HepG2 (cell line): ENCODE data around the gene NT5C. TPM values are rescaled to one million over a fixed set of nuclear protein-coding genes. Genes with fewer than 3 reads are reported as not detected.

Source experiments
- FIP1L1 ChIP-seq: fragments of 200-400 bp; formaldehyde crosslinking; IDR thresholded peaks from 2 replicates; pipeline ENCODE4 v1.6.1; 2018; ENCODE audit warnings: low read depth, mild to moderate bottlenecking, low read length, moderate library complexity, borderline replicate concordance; ENCODE audit not compliant: insufficient read depth
- HNF4A ChIP-seq: sonication (generic); formaldehyde crosslinking; IDR thresholded peaks from 2 replicates; pipeline ENCODE4 v1.4.0; 2020; ENCODE audit warnings: missing genetic modification reagents
- HOXA5 ChIP-seq: sonication (generic); formaldehyde crosslinking; IDR thresholded peaks from 2 replicates; pipeline ENCODE4 v1.4.0; 2020; ENCODE audit warnings: missing genetic modification reagents
- KDM5B ChIP-seq: sonication (generic); formaldehyde crosslinking; IDR thresholded peaks from 2 replicates; pipeline ENCODE4 v1.4.0; 2020; ENCODE audit warnings: missing genetic modification reagents, mild to moderate bottlenecking, borderline replicate concordance
- SIN3B ChIP-seq: fragments of 150-350 bp; IDR thresholded peaks from 2 replicates; pipeline ENCODE4 v1.6.1; 2014; ENCODE audit warnings: low read length
- SMAD1 ChIP-seq: sonication (generic); formaldehyde crosslinking; IDR thresholded peaks from 2 replicates; pipeline ENCODE4 v1.4.0; 2020; ENCODE audit warnings: missing genetic modification reagents, low read depth, mild to moderate bottlenecking, borderline replicate concordance
- SP4 ChIP-seq: sonication (generic); formaldehyde crosslinking; IDR thresholded peaks from 2 replicates; pipeline ENCODE4 v1.8.1; 2023; ENCODE audit warnings: mild to moderate bottlenecking, missing genetic modification reagents
- SPEN ChIP-seq: sonication (generic); formaldehyde crosslinking; IDR thresholded peaks from 2 replicates; pipeline ENCODE4 v1.5.1; 2020; ENCODE audit warnings: low read depth, mild to moderate bottlenecking, missing genetic modification reagents
- SRSF1 ChIP-seq: fragments of 200-400 bp; formaldehyde crosslinking; optimal IDR thresholded peaks from 2 replicates; pipeline ENCODE3; 2017; ENCODE audit warnings: mild to moderate bottlenecking, low read depth, low read length, moderate library complexity
- THAP11 ChIP-seq: IDR thresholded peaks from 2 replicates; pipeline ENCODE4 v1.6.1; 2016; ENCODE audit warnings: missing biosample characterization, missing genetic modification reagents
- ZBTB21 ChIP-seq: sonication (generic); formaldehyde crosslinking; IDR thresholded peaks from 2 replicates; pipeline ENCODE4 v1.4.0; 2020; ENCODE audit warnings: missing genetic modification reagents
- ZNF138 ChIP-seq: sonication (generic); formaldehyde crosslinking; IDR thresholded peaks from 2 replicates; pipeline ENCODE4 v1.5.0; 2020; ENCODE audit warnings: mild to moderate bottlenecking, low read depth, missing genetic modification reagents
- ZNF24 ChIP-seq: fragments of 450-650 bp; IDR thresholded peaks from 2 replicates; pipeline ENCODE4 v1.6.1; 2017; ENCODE audit warnings: antibody characterized with exemption, mild to moderate bottlenecking
- ZNF282 ChIP-seq: fragments of 450-650 bp; IDR thresholded peaks from 2 replicates; pipeline ENCODE4 v1.6.1; 2018; ENCODE audit not compliant: partially characterized antibody
- ZNF383 ChIP-seq: sonication (generic); formaldehyde crosslinking; IDR thresholded peaks from 2 replicates; pipeline ENCODE4 v1.4.0; 2020; ENCODE audit warnings: missing genetic modification reagents, mild to moderate bottlenecking, borderline replicate concordance
- ZNF496 ChIP-seq: sonication (generic); formaldehyde crosslinking; IDR thresholded peaks from 2 replicates; pipeline ENCODE4 v1.8.1; 2023; ENCODE audit warnings: mild to moderate bottlenecking, moderate library complexity, missing genetic modification reagents; ENCODE audit not compliant: insufficient replicate concordance
- ZNF7 ChIP-seq: IDR thresholded peaks from 2 replicates; pipeline ENCODE4 v1.6.1; 2016; ENCODE audit warnings: missing biosample characterization, missing genetic modification reagents
- ZNF788 ChIP-seq: sonication (generic); formaldehyde crosslinking; IDR thresholded peaks from 2 replicates; pipeline ENCODE4 v1.5.0; 2020; ENCODE audit warnings: mild to moderate bottlenecking, missing genetic modification reagents, borderline replicate concordance
- ZNF879 ChIP-seq: sonication (generic); formaldehyde crosslinking; IDR thresholded peaks from 2 replicates; pipeline ENCODE4 v1.8.1; 2023; ENCODE audit warnings: missing genetic modification reagents
- ZSCAN25 ChIP-seq: sonication (generic); formaldehyde crosslinking; IDR thresholded peaks from 2 replicates; pipeline ENCODE4 v1.8.0; 2022; ENCODE audit warnings: mild to moderate bottlenecking, missing genetic modification reagents
- ZSCAN31 ChIP-seq: sonication (generic); formaldehyde crosslinking; IDR thresholded peaks from 2 replicates; pipeline ENCODE4 v1.5.0; 2020; ENCODE audit warnings: low read depth, mild to moderate bottlenecking, missing genetic modification reagents
- polyA plus RNA-seq, 8 experiments: library from polyadenylated mRNA; depleted of rRNA in 3 of 8; stranded (reverse) in 7 of 8; unstranded in 1 of 8; fragments of >200 nt; fragmentation: Illumina TruSeq in 4 of 8; extraction: Trizol in 4 of 8; gene quantifications; 2 replicates each; pipeline versions ENCODE4 v1.2.1 to v1.2.3, GENCODE V29; 2011 to 2016; ENCODE audit warnings: low read depth in 4 of 8, missing spikeins in 1 of 8, mixed read lengths in 1 of 8; ENCODE audit not compliant: insufficient read depth in 1 of 8
- total RNA-seq, 5 experiments: library from RNA; depleted of rRNA; stranded (reverse); fragments of >200 nt; fragmentation: Illumina TruSeq; extraction: Trizol; gene quantifications; 2 replicates each; pipeline ENCODE4 v1.2.3, GENCODE V29; 2016; ENCODE audit warnings: low read depth in 1 of 5
- TF ChIP-seq, protein P1 (sequence below): sonication (generic); formaldehyde crosslinking; IDR thresholded peaks from 2 replicates; pipeline ENCODE4 v1.9.0; 2021; ENCODE audit warnings: missing genetic modification reagents, borderline replicate concordance
- TF ChIP-seq, protein P2 (sequence below): sonication (generic); formaldehyde crosslinking; IDR thresholded peaks from 2 replicates; pipeline ENCODE4 v1.8.1; 2023; ENCODE audit warnings: mild to moderate bottlenecking, missing genetic modification reagents
- TF ChIP-seq, protein P3 (sequence below): IDR thresholded peaks from 2 replicates; pipeline ENCODE4 v1.6.1; 2016; ENCODE audit warnings: missing genetic modification reagents, missing compliant biosample characterization
- TF ChIP-seq, protein P4 (sequence below): sonication (generic); formaldehyde crosslinking; IDR thresholded peaks from 2 replicates; pipeline ENCODE4 v1.5.0; 2020; ENCODE audit warnings: missing genetic modification reagents
- TF ChIP-seq, protein P5 (sequence below): fragments of 450-650 bp; IDR thresholded peaks from 2 replicates; pipeline ENCODE4 v1.6.1; 2016

The NT5C gene
- total and polyA plus RNA-seq, 2 of the 13 experiments (the other 11 are each of a cell fraction or from before 2014, with no cell fraction given), result 42.8 to 48.6 TPM

DNA sequence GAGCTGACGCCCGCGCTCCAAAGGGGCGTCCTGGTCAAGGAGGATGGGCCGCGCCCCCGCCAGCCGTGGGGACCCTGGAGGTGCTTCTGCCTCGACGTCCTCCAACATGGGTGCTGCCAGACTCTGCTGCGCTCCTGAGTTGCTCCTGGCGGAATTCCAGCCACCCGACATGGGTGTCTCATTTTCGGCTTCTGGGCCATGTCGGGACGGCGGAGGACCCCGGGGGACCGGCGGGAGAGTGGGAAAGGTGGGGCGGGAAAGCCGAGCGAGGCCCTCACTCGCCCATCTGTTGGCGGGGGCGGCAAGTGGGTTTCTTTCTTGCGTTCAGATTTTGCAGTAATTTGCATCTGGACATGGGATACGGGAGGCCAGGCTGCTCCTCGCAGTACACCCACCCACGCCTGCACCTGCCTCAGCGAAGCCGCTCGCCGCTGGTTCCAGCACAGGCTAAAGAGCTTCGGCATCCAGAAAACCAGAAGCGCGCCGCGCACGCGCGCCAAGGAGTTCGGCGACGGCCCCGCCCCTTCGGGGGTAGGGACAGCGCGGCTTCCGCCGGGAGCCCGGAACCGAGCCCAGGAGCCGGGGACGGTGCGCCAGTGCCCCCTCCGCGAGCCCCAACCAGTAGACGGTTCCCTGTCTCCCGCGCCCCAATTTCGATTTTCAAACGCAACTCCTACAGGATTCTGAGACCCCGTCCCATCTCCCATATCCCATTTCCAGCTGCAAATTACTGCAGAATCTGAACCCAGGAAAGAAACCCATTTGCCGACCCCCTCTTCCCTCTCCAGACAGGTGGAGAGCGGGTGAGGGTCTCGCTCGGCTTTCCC, 21.9 kb downstream of the NT5C start, which contains the start of gene ARMC7 (continued):
- TF ChIP-seq SMAD1 (CRISPR knock-in tag) (no peak; the same call in 1 of the 2 replicates), ZNF879 (CRISPR knock-in tag) (0 out of 2 replicates have a peak, but pooled peaks have one; percentile 91), ZNF788 (CRISPR knock-in tag) (peak; percentile 94), ZSCAN25 (CRISPR knock-in tag) (no peak), SP4 (CRISPR knock-in tag) (peak; percentile 74), ZNF282 (no peak), SIN3B (no peak), ZSCAN31 (CRISPR knock-in tag) (peak; percentile 90), ZNF138 (peak; percentile 80; the same call in 1 of the 2 replicates), KDM5B (CRISPR knock-in tag) (peak; percentile 68), ZNF496 (CRISPR knock-in tag) (no peak), HNF4A (CRISPR knock-in tag) (no peak), HOXA5 (CRISPR knock-in tag) (peak; percentile 73; the same call in 1 of the 2 replicates), ZNF383 (CRISPR knock-in tag) (no peak), ZNF24 (no peak), THAP11 (peak; percentile 32; the same call in 1 of the 2 replicates), ZNF7 (CRISPR knock-in tag) (no peak), ZBTB21 (no peak), FIP1L1 (no peak), SPEN (CRISPR knock-in tag) (peak; percentile 28; the same call in 1 of the 2 replicates), SRSF1 (peak; percentile 30)
- TF ChIP-seq, protein P1, sequence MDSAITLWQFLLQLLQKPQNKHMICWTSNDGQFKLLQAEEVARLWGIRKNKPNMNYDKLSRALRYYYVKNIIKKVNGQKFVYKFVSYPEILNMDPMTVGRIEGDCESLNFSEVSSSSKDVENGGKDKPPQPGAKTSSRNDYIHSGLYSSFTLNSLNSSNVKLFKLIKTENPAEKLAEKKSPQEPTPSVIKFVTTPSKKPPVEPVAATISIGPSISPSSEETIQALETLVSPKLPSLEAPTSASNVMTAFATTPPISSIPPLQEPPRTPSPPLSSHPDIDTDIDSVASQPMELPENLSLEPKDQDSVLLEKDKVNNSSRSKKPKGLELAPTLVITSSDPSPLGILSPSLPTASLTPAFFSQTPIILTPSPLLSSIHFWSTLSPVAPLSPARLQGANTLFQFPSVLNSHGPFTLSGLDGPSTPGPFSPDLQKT, result no peak; the same call in 1 of the 2 replicates
- TF ChIP-seq, protein P2, sequence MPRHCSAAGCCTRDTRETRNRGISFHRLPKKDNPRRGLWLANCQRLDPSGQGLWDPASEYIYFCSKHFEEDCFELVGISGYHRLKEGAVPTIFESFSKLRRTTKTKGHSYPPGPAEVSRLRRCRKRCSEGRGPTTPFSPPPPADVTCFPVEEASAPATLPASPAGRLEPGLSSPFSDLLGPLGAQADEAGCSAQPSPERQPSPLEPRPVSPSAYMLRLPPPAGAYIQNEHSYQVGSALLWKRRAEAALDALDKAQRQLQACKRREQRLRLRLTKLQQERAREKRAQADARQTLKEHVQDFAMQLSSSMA (CRISPR knock-in tag), result peak; percentile 67; the same call in 1 of the 2 replicates
- TF ChIP-seq, protein P3, sequence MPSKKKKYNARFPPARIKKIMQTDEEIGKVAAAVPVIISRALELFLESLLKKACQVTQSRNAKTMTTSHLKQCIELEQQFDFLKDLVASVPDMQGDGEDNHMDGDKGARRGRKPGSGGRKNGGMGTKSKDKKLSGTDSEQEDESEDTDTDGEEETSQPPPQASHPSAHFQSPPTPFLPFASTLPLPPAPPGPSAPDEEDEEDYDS (CRISPR knock-in tag), result peak; percentile 83
- TF ChIP-seq, protein P4, sequence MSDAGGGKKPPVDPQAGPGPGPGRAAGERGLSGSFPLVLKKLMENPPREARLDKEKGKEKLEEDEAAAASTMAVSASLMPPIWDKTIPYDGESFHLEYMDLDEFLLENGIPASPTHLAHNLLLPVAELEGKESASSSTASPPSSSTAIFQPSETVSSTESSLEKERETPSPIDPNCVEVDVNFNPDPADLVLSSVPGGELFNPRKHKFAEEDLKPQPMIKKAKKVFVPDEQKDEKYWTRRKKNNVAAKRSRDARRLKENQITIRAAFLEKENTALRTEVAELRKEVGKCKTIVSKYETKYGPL (CRISPR knock-in tag), result peak; percentile 32; the same call in 1 of the 2 replicates
- TF ChIP-seq, protein P5, sequence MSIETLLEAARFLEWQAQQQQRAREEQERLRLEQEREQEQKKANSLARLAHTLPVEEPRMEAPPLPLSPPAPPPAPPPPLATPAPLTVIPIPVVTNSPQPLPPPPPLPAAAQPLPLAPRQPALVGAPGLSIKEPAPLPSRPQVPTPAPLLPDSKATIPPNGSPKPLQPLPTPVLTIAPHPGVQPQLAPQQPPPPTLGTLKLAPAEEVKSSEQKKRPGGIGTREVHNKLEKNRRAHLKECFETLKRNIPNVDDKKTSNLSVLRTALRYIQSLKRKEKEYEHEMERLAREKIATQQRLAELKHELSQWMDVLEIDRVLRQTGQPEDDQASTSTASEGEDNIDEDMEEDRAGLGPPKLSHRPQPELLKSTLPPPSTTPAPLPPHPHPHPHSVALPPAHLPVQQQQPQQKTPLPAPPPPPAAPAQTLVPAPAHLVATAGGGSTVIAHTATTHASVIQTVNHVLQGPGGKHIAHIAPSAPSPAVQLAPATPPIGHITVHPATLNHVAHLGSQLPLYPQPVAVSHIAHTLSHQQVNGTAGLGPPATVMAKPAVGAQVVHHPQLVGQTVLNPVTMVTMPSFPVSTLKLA, result no peak
